GM23338 (cell line): ENCODE measurements around the gene DMRTA2. TPM values are rescaled to one million over a fixed set of nuclear protein-coding genes. Genes with fewer than 3 reads are reported as not detected.

Experiments used
- ATAC-seq: fragments of 200-7000 bp; cut with Tn5 transposase; 3 replicates; pipeline ENCODE4 v1.9.1; 2020
- DNase-seq: peaks from one replicate; pipeline ENCODE4 v3.0.0-alpha.2; 2015; ENCODE audit warnings: low spot score
- H2AFZ ChIP-seq: fragments of 200-600 bp; sonication (generic); 2 replicates; pipeline ENCODE4 v1.8.0; 2016; ENCODE audit warnings: antibody characterized with exemption, mild to moderate bottlenecking, moderate library complexity
- H3F3A ChIP-seq: fragments of 200-600 bp; sonication (generic); replicated peaks from 2 replicates; pipeline ENCODE4 v1.8.0; 2017; ENCODE audit warnings: antibody characterized with exemption, mixed run types, low read depth
- H3K27ac ChIP-seq: fragments of 200-600 bp; sonication (generic); 2 replicates; pipeline ENCODE4 v1.6.1; 2016; ENCODE audit warnings: low read depth
- H3K27me3 ChIP-seq: fragments of 200-600 bp; sonication (generic); 2 replicates; pipeline ENCODE4 v1.8.0; 2016; ENCODE audit warnings: mild to moderate bottlenecking, mixed run types, moderate library complexity; ENCODE audit not compliant: insufficient read depth
- H3K36me3 ChIP-seq: fragments of 200-600 bp; sonication (generic); 2 replicates; pipeline ENCODE4 v1.8.0; 2016; ENCODE audit warnings: mild to moderate bottlenecking; ENCODE audit not compliant: insufficient read depth
- H3K4me1 ChIP-seq: fragments of 200-600 bp; sonication (generic); 2 replicates; pipeline ENCODE4 v1.8.0; 2016; ENCODE audit warnings: mild to moderate bottlenecking, moderate library complexity; ENCODE audit not compliant: insufficient read depth
- H3K4me2 ChIP-seq: fragments of 200-600 bp; sonication (generic); 2 replicates; pipeline ENCODE4 v1.7.1; 2017; ENCODE audit warnings: mixed run types
- H3K4me3 ChIP-seq: fragments of 200-600 bp; sonication (generic); 2 replicates; pipeline ENCODE4 v1.6.1; 2016; ENCODE audit warnings: mixed run types
- H3K79me2 ChIP-seq: fragments of 200-600 bp; sonication (generic); replicated peaks from 2 replicates; pipeline ENCODE4 v1.8.0; 2017; ENCODE audit warnings: mild to moderate bottlenecking; ENCODE audit not compliant: insufficient read depth
- H3K9me2 ChIP-seq: fragments of 200-600 bp; sonication (generic); 2 replicates; pipeline ENCODE4 v1.8.0; 2017; ENCODE audit not compliant: insufficient read depth
- H4K20me1 ChIP-seq: fragments of 200-600 bp; sonication (generic); replicated peaks from 2 replicates; pipeline ENCODE4 v1.8.0; 2017; ENCODE audit warnings: mild to moderate bottlenecking; ENCODE audit not compliant: insufficient read depth
- H3K27ac Mint-ChIP-seq: 2 replicates; pipeline ENCODE4 v1.8.0; 2020; ENCODE audit warnings: inconsistent platforms, mild to moderate bottlenecking, moderate library complexity, mixed read lengths
- H3K27me3 Mint-ChIP-seq: 3 replicates; pipeline ENCODE4 v1.8.0; 2022; ENCODE audit warnings: low read depth, mild to moderate bottlenecking, moderate library complexity, mixed read lengths, inconsistent platforms; ENCODE audit not compliant: insufficient read depth, poor library complexity
- H3K36me3 Mint-ChIP-seq: 3 replicates; pipeline ENCODE4 v1.8.0; 2021; ENCODE audit warnings: low read depth, mild to moderate bottlenecking, inconsistent platforms, moderate library complexity, mixed read lengths
- H3K4me1 Mint-ChIP-seq: 3 replicates; pipeline ENCODE4 v1.8.0; 2020; ENCODE audit warnings: mild to moderate bottlenecking, inconsistent platforms, mixed read lengths
- H3K4me3 Mint-ChIP-seq: 3 replicates; pipeline ENCODE4 v1.8.0; 2021; ENCODE audit warnings: moderate library complexity, mild to moderate bottlenecking, inconsistent platforms, mixed read lengths
- H3K9me3 Mint-ChIP-seq: 3 replicates; pipeline ENCODE4 v1.8.0; 2020; ENCODE audit warnings: moderate library complexity, mild to moderate bottlenecking, inconsistent platforms, mixed read lengths
- EZH2 ChIP-seq: fragments of 200-600 bp; sonication (generic); IDR thresholded peaks from one replicate; pipeline ENCODE4 v1.8.0; 2017; ENCODE audit warnings: antibody characterized with exemption, mild to moderate bottlenecking, low read depth; ENCODE audit not compliant: unreplicated experiment
- EZH2phosphoT487 ChIP-seq: fragments of 200-600 bp; sonication (generic); IDR thresholded peaks from one replicate; pipeline ENCODE4 v1.8.1; 2018; ENCODE audit warnings: antibody characterized with exemption; ENCODE audit not compliant: unreplicated experiment
- JUNB ChIP-seq: IDR thresholded peaks from one replicate; pipeline ENCODE4 v1.6.1; 2016; ENCODE audit warnings: antibody characterized with exemption; ENCODE audit not compliant: unreplicated experiment
- STAT1 ChIP-seq: IDR thresholded peaks from one replicate; pipeline ENCODE4 v1.6.1; 2016; ENCODE audit warnings: antibody characterized with exemption; ENCODE audit not compliant: unreplicated experiment
- polyA plus RNA-seq: library from polyadenylated mRNA; unstranded; fragments of >200 nt; fragmentation: Nextera tagmentation; extraction: Ambion mirVana; gene quantifications from 2 replicates; pipeline ENCODE4 v1.2.1, GENCODE V29; 2016
- total RNA-seq: library from RNA; depleted of rRNA; stranded (reverse); fragments of >200 nt; shearing (Covaris generic); gene quantifications from 2 replicates; pipeline ENCODE4 v1.2.3, GENCODE V29; 2014
- TF ChIP-seq, protein P1 (sequence below): IDR thresholded peaks from 2 replicates; pipeline ENCODE4 v1.6.1; 2016; ENCODE audit warnings: antibody characterized with exemption

The DMRTA2 gene
- total and polyA plus RNA-seq, 2 experiments from 2014 or later = 0.07 TPM; not detected in 1

DNA sequence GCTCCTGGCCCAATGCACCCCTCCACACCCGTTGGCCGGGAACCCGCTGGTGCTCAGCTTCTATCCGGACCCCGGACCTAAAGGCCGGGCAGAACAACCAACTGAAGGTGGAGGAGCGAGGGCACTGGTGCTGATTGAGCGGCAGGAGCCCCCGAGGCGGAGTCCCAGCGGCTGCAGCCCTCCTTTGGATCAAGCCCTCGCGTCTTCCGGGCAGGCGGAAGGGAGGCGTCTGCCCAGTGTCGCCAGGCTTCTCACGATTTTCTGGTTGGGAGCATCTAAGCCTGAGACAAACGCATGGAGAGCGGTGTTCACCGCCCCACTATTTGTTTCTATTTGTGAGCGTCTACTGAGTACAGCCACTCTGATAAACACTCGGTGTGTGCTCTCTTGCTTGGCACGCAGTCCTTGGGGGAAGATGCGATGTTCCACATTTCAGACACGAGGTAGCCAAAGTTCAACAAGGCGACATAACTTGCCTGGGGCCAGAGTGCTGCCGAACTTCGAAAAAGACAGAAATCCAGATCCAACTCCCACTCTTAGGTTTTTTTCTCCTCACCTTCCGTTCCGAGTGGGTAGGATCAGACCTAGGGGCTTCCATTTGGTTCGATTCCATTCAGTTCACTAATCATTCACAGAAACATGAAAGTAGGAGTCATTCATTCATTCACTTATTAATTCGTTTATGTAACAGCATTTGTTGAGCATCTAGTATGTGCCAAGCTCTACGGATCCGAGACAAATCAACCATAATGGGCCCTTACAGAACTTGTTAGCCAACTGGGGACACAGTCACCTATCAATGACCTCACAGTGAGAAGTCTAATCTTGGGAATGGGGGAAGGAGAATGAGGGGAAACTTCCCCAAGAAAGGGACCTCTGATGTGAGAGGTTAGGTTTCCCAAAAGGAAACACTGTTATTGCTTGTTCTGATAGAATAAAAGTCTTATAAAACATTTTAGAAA, 4.9 kb upstream of the DMRTA2 start:
- Mint-ChIP-seq H3K36me3 (no peaks in the 10 kb centered on the region; the same call in 1 of the 3 replicates), H3K4me3 (peak overlapping the region; percentile 58), H3K9me3 (peaks cover 2% of the 10 kb centered on the region; the same call in 2 of the 3 replicates), H3K27me3 (peaks cover 100% of the 10 kb centered on the region), H3K4me1 (peaks cover 45% of the 10 kb centered on the region), H3K27ac (no peak overlapping the region)
- Histone ChIP-seq H3K4me1 (peaks cover 37% of the 10 kb centered on the region), H4K20me1 (peaks cover 36% of the 10 kb centered on the region), H2AFZ (peak overlapping the region; percentile 10; the same call in 1 of the 2 replicates), H3K36me3 (no peaks in the 10 kb centered on the region; the same call in 1 of the 2 replicates), H3K4me3 (peak overlapping the region; percentile 34; the same call in 1 of the 2 replicates), H3K79me2 (no peaks in the 10 kb centered on the region), H3F3A (peaks cover 8% of the 10 kb centered on the region; the same call in 1 of the 2 replicates), H3K27me3 (peaks cover 100% of the 10 kb centered on the region), H3K27ac (no peak overlapping the region), H3K4me2 (peak overlapping the region; percentile 69), H3K9me2 (no peaks in the 10 kb centered on the region)
- peak; percentile 75 for DNase-seq
- TF ChIP-seq, protein P1, sequence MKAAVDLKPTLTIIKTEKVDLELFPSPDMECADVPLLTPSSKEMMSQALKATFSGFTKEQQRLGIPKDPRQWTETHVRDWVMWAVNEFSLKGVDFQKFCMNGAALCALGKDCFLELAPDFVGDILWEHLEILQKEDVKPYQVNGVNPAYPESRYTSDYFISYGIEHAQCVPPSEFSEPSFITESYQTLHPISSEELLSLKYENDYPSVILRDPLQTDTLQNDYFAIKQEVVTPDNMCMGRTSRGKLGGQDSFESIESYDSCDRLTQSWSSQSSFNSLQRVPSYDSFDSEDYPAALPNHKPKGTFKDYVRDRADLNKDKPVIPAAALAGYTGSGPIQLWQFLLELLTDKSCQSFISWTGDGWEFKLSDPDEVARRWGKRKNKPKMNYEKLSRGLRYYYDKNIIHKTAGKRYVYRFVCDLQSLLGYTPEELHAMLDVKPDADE = no peak
- peak; percentile 82 for TF ChIP-seq EZH2
- peak; percentile 73 for TF ChIP-seq EZH2phosphoT487
- ATAC-seq = peak; percentile 6

GRCh38 chr1:50427086-50427817, 4.0 kb upstream of the DMRTA2 start:
- Mint-ChIP-seq H3K27me3 (peaks cover 100% of the 10 kb centered on the region), H3K4me1 (peaks cover 54% of the 10 kb centered on the region), H3K4me3 (peak overlapping the region; percentile 58), H3K27ac (no peak overlapping the region), H3K9me3 (peaks cover 2% of the 10 kb centered on the region; the same call in 2 of the 3 replicates), H3K36me3 (no peaks in the 10 kb centered on the region; the same call in 1 of the 3 replicates)
- TF ChIP-seq JUNB (no peak), EZH2phosphoT487 (peak; percentile 80), EZH2 (peak; percentile 97)
- Histone ChIP-seq H3K27ac (no peak overlapping the region), H3K4me1 (peaks cover 41% of the 10 kb centered on the region), H2AFZ (peak overlapping the region; percentile 10; the same call in 1 of the 2 replicates), H3K36me3 (no peaks in the 10 kb centered on the region; the same call in 1 of the 2 replicates), H3K27me3 (peaks cover 100% of the 10 kb centered on the region), H3K4me2 (peak overlapping the region; percentile 69; the same call in 1 of the 2 replicates), H3K4me3 (peak overlapping the region; percentile 34; the same call in 1 of the 2 replicates), H3K9me2 (no peaks in the 10 kb centered on the region), H3K79me2 (no peaks in the 10 kb centered on the region), H3F3A (peaks cover 8% of the 10 kb centered on the region; the same call in 1 of the 2 replicates), H4K20me1 (peaks cover 36% of the 10 kb centered on the region)
- DNase-seq (peak; percentile 41), ATAC-seq (no peak)

DNA sequence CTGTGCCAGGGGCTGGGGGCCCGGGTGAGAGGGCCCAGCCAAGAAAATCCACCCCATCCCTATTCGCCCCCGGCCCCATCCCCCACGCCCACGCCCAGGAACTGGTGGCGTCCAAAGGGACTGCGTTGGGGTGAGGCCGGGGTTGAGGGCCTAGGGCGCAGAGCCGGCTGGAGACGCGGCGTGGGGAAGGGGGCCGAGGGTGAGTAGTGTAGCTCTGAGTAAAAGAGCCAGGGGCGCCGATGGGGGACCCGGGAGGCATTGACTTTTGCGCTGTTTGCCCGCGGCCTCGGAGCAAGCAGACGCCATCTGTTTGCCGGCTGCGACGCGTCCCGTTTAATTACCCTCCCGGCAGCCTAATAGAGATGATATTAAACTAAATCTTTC, 3.5 kb upstream of the DMRTA2 start:
- no peak for ATAC-seq
- Histone ChIP-seq H3K79me2 (no peaks in the 10 kb centered on the region), H3K4me2 (peak overlapping the region; percentile 69; the same call in 1 of the 2 replicates), H3K27ac (no peak overlapping the region), H3K4me1 (peaks cover 47% of the 10 kb centered on the region), H2AFZ (no peak overlapping the region), H3K9me2 (no peaks in the 10 kb centered on the region), H3K27me3 (peaks cover 100% of the 10 kb centered on the region), H4K20me1 (peaks cover 42% of the 10 kb centered on the region), H3F3A (peaks cover 10% of the 10 kb centered on the region; the same call in 1 of the 2 replicates), H3K36me3 (no peaks in the 10 kb centered on the region; the same call in 1 of the 2 replicates), H3K4me3 (peak overlapping the region; percentile 34; the same call in 1 of the 2 replicates)
- H3K9me3 Mint-ChIP-seq = peaks cover 4% of the 10 kb centered on the region
- H3K4me3 Mint-ChIP-seq = no peak overlapping the region
- H3K27ac Mint-ChIP-seq = no peak overlapping the region
- H3K4me1 Mint-ChIP-seq = peaks cover 59% of the 10 kb centered on the region
- TF ChIP-seq EZH2phosphoT487 (peak; percentile 33), STAT1 (no peak)
- peaks cover 2% of the 10 kb centered on the region; the same call in 2 of the 3 replicates for H3K36me3 Mint-ChIP-seq
- peak; percentile 41 for DNase-seq
- peaks cover 100% of the 10 kb centered on the region for H3K27me3 Mint-ChIP-seq
